Stomach (tissue), 4 donors: ENCODE data around the gene AIF1L.

Experiments
- CTCF ChIP-seq, 7 experiments: fragments of 450-650 bp in 4 of 7; fragments of 200-600 bp in 3 of 7; sonication (generic) in 3 of 7; IDR thresholded peaks; one replicate each; pipeline ENCODE4 v1.5.1; 2016 to 2019; ENCODE audit warnings: antibody characterized with exemption in 7 of 7, control low read depth in 2 of 7, mild to moderate bottlenecking in 1 of 7
- EP300 ChIP-seq: sonication (generic); formaldehyde crosslinking; IDR thresholded peaks from one replicate; pipeline ENCODE4 v1.6.1; 2017; ENCODE audit warnings: antibody characterized with exemption
- POLR2A ChIP-seq, 4 donors: fragments of 450-650 bp; IDR thresholded peaks; one replicate each; pipeline ENCODE4 v1.6.1; 2016; ENCODE audit warnings: antibody characterized with exemption in 4 of 4, control low read depth in 2 of 4, mild to moderate bottlenecking in 1 of 4, moderate library complexity in 1 of 4
- POLR2AphosphoS5 ChIP-seq, 3 donors: sonication (generic); formaldehyde crosslinking; IDR thresholded peaks; one replicate each; pipeline ENCODE4 v1.6.1; 2016; ENCODE audit warnings: antibody characterized with exemption in 3 of 3

- TF ChIP-seq EP300 (no peak), CTCF (IDR thresholded peaks at IDR 0.05) (no peak), POLR2AphosphoS5 (IDR thresholded peaks at IDR 0.05) (no peak), POLR2A (IDR thresholded peaks at IDR 0.05) (no peak)
These were observed 53.3 kb downstream of the AIF1L start for GRCh38 chr9:131149688-131150053.
